Rectal smooth muscle tissue (tissue), 1 donor: Measurements from ENCODE around the gene PIGS.

Source experiments
- H3K27ac ChIP-seq: one replicate; pipeline ENCODE4 v1.7.0; 2013; ENCODE audit warnings: low read depth, low read length, inconsistent platforms
- H3K27me3 ChIP-seq: one replicate; pipeline ENCODE4 v1.7.0; 2013; ENCODE audit warnings: low read length; ENCODE audit not compliant: control insufficient read depth, insufficient read depth
- H3K36me3 ChIP-seq: one replicate; pipeline ENCODE4 v1.7.0; 2013; ENCODE audit warnings: low read length; ENCODE audit not compliant: control insufficient read depth, insufficient read depth
- H3K4me1 ChIP-seq: one replicate; pipeline ENCODE4 v1.7.0; 2013; ENCODE audit warnings: low read length; ENCODE audit not compliant: control insufficient read depth, insufficient read depth
- H3K4me3 ChIP-seq: one replicate; pipeline ENCODE4 v1.7.0; 2013; ENCODE audit warnings: low read length
- H3K9ac ChIP-seq: one replicate; pipeline ENCODE4 v1.7.0; 2013; ENCODE audit warnings: low read length

PIGS gene

DNA sequence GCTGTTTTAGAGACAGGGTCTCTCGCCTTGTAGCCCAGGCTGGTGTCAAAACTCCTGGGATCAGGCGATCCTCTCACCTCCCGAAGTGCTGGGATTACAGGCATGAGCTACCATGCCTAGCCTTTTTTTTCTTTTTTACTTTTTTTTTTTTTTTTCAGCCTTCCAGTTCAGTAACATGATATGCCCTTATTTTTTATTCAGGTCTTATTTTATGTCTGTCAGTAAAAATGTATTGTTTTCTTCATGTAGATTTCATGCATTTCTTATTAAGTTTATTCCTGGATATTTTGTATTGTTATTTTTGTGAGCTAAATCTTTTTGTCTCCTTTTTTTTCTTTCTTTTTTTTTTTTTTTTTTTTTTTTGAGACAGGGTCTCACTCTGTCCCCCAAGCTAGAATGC, 67.9 kb downstream of the PIGS start:
- Histone ChIP-seq H3K27me3 (peaks cover 4% of the 10 kb centered on the region), H3K27ac (no peak overlapping the region), H3K36me3 (no peaks in the 10 kb centered on the region), H3K4me3 (no peak overlapping the region), H3K4me1 (no peaks in the 10 kb centered on the region), H3K9ac (no peak overlapping the region)
